GM12801 (cell line): ENCODE measurements around the gene ATP10D.

ENCODE experiments used
- CTCF ChIP-seq: IDR thresholded peaks from one replicate; pipeline ENCODE4 v1.5.1; 2011; ENCODE audit warnings: control low read depth; ENCODE audit not compliant: insufficient read length; ENCODE audit errors: extremely low read depth

ATP10D gene

GRCh38 chr4:47612116-47613023, 127.3 kb downstream of the ATP10D start:
- no peak for TF ChIP-seq CTCF

- TF ChIP-seq CTCF: no peak
Measured at GRCh38 chr4:47615385-47615784, 130.3 kb downstream of the ATP10D start.

- no peak for TF ChIP-seq CTCF
Measured at GRCh38 chr4:47617607-47618006, 132.5 kb downstream of the ATP10D start.

GRCh38 chr4:47619691-47620090, 134.6 kb downstream of the ATP10D start:
- no peak for TF ChIP-seq CTCF

- no peak for TF ChIP-seq CTCF
Measured at GRCh38 chr4:47621181-47621580, 136.1 kb downstream of the ATP10D start.

- TF ChIP-seq CTCF: no peak
Measured at GRCh38 chr4:47624031-47624441, 139.0 kb downstream of the ATP10D start.

GRCh38 chr4:47631161-47631560, 146.1 kb downstream of the ATP10D start:
- no peak for TF ChIP-seq CTCF
